GM18505 (cell line): ENCODE results near the gene FAM174B.

ENCODE experiments used
- ATAC-seq: cut with Tn5 transposase; IDR thresholded peaks from one replicate; pipeline ENCODE4 v1.9.1; 2021; ENCODE audit not compliant: unreplicated experiment
- POLR2A ChIP-seq: IDR thresholded peaks from 4 replicates; pipeline ENCODE4 v1.6.1; 2011; ENCODE audit warnings: borderline replicate concordance; ENCODE audit not compliant: insufficient read depth, insufficient read length; ENCODE audit errors: extremely low read depth

Gene FAM174B

DNA sequence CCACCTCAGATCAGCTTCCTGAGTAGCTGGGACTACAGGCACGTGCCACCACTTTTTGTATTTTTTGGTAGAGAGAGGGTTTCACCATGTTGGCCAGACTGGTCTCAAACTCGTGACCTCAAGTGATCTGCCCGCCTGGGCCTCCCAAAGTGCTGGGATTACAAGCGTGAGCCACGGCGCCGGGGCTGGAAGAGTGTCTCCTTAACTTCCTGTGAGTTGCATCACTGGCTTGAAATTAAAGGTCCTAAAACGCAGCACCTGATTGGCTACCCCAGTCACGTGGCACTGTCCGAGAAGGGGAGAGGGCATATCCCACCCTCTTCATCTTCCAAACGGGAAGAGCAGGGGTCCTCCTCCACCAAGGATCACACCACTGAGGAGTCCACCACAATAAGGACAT is 5.5 kb upstream of the FAM174B start:
- no peak for ATAC-seq
- no peak for TF ChIP-seq POLR2A

DNA sequence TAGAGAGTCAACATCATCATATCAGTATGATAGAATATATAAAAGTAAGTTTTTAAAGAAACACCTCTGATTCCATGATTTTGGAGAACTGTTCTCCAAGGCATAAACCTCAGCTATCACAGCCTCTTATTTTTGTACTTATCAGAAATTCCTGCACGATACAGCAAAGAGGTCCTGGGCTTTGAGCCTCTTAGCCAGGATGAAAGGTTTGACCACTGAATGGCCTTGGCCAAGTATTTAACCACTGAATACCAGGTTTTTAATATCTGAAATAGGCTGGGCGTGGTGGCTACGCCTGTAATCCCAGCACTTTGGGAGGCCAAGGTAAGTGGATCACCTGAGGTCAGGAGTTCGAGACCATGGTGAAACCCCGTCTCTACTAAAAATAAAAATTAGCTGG is 1.9 kb upstream of the FAM174B start:
- ATAC-seq: no peak
- no peak for TF ChIP-seq POLR2A

DNA sequence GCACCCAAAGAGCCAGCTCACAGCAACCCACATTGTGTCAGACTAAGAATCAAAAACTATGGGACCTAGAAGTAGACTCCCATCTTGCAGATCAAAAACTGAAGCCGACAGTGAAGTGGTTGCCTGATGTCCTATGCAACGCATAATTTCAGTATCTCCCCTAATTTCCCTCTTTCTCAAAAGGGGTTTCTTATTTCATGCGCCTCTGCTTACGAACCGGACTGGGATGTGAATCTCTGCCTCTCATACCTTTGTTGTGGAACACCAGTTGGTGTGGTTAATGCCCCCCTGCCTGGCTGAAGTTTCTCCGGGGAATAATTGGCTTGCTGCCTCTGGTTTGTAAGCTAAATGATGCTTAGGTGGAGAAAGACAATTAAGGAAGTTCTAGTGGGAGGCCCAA is 514 bp upstream of the FAM174B start:
- no peak for TF ChIP-seq POLR2A
- ATAC-seq: no peak

DNA sequence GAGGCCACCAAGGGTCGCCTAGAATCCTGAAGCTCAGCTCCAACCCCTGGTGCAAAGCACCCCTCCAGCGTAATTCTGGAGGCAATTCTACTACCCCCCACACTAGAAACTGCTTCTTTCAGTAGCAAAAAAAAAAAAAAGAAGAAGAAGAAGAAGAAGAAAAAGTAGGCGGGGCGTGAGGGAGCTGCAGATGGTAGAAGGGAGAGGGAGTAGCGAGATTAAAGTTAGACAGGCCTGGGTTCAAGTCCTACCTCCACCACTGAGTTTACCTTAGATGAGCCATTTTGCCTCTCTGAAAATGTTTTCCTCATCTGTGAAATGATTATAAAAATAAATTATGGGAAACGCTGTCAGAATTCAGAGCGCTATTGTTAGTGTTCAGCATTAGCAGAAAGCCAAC is 913 bp downstream of the FAM174B start:
- TF ChIP-seq POLR2A: no peak

DNA sequence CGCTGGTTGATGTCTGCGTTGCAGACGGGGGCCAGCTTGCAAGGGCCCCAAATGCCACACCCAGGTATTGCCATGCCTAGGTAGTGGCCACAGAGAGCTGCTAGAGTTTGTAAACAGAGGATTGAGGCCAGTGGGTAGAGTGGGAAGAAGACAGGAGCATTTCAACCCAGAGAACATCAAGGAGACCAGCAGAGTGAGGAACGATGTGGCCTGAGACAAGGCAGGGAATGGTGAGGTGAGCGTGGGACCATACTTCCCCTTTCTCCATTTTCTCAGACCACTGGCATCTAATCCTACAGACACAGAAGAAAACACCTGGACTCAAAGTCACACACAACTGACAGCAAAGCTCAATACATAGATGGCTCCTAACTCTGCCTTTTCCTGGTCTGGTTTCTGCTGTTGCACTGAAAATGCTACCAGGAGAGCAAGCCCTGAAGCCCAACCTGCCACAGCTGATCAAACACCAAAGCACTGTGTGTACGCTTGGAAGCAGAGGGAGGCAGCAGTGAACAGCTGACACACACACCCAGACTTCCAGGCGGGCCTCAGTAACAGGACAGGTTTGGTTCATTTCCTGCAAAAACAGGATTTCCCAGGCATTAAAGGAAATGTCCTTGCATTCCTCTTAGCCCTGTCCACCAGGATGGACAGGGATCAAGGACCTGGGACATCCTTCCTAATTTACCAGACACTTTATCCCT is 1.6 kb downstream of the FAM174B start:
- no peak for ATAC-seq
- no peak for TF ChIP-seq POLR2A

More for the DNA sequence above, 913 bp downstream of the FAM174B start:
- ATAC-seq: no peak

DNA sequence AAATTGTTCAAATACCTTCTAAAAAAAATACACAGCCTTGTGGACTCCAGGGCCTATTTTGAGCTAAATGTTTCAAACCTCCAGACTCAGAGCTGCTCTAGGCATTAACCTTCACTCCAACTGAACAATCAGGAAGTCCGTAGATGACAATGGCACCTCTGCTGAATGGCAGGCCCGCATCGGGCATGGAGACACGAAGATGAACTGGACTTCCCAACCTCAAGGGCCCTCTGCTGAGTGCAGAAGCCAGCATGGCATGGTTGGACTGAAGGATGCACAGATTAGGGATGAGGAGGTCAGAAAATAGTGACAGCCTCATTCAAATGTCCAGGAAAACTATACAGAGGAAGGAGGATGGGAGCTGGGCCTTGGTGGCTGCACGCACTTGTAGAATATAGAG is 2.2 kb downstream of the FAM174B start:
- TF ChIP-seq POLR2A: no peak
- no peak for ATAC-seq

DNA sequence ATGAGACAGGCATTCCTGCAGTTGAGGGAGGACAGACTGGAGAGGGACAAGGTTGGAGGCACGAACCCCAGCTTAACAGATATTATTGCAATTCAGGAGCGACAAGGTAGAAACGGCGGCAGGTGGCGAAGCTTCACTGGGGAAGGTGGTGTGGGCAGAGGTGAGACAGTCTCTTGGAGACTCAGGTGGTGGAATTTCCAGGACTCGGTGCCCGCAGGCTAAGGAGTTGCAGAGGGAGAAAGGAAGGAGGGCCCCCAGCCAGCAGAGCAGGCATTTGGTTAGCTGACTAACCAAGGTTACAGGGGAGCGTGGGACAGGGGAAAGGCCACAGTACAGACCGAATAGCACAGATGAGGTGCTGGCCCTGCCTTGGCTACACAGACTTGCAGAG is 3.0 kb downstream of the FAM174B start:
- no peak for TF ChIP-seq POLR2A
- no peak for ATAC-seq

DNA sequence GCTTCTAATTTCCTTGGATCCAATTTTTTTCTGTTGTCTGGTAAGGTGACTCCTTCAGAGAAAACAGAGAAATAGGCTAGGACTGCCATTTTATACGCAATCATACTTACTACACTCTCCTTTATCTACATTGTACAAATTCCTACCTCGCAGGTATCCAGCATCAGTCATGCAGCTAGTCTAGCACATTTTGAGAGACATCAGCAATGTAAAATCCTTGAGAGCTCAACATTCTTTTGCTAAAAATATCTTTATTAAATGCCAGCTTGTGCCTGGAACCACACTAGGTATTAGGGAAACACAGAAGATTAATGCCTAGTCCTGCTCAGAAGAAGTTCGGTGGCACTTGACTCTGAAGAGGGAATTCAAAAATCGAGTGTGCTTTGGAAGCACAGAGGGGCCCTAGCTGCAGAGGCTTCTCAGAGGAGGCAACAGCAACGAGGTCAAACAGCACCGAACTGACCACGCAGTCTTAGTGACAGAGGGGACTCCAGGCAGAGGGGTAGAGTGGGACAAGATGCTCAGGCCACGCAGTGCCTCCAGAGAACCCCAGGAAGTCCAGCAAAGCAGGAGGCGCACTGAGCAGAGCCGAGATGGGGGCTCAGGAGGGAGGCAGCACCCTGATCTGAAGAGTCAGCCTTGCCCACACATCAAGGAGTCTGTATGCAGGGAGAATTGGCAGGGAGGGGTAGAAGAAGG is 3.5 kb downstream of the FAM174B start:
- no peak for ATAC-seq
- TF ChIP-seq POLR2A: no peak

DNA sequence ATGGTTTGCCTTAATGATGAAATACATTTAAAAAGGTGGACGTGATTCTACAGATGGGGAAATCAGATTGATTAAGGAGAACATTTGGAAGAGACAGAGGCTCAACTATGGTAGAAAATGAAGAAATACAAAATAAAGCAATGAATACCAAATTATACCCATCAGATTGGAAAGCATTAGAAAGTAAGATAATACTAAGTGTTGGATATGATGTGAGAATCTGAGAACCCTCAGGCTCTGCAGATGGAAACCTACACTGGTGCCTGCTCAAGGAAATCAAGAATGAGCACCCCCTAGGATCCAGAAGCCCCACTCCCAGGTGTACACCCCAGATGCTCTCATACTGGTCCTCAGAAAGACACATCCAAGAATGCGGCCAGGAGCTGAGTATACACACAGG is 4.6 kb downstream of the FAM174B start:
- ATAC-seq: no peak
- TF ChIP-seq POLR2A: no peak

DNA sequence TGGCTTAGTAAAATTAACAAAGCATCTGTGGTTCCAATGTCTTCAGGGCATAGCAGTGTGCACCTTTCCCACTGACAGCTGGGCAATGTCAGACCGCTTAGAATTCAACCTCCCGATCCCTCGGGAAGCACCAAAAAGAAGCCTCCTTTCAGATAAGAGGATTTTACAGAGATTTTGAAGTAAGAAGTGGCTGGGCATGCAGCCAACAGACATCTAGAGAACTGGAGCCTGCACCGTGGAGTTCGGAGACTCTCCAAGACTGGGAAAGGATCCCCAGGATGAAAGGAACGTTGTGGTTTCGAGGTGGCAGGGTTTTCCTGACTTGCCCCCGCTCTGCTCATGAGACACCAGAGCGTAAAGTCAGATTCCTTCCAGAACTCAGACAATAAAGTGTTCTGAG is 5.3 kb downstream of the FAM174B start:
- no peak for ATAC-seq
- TF ChIP-seq POLR2A: no peak

DNA sequence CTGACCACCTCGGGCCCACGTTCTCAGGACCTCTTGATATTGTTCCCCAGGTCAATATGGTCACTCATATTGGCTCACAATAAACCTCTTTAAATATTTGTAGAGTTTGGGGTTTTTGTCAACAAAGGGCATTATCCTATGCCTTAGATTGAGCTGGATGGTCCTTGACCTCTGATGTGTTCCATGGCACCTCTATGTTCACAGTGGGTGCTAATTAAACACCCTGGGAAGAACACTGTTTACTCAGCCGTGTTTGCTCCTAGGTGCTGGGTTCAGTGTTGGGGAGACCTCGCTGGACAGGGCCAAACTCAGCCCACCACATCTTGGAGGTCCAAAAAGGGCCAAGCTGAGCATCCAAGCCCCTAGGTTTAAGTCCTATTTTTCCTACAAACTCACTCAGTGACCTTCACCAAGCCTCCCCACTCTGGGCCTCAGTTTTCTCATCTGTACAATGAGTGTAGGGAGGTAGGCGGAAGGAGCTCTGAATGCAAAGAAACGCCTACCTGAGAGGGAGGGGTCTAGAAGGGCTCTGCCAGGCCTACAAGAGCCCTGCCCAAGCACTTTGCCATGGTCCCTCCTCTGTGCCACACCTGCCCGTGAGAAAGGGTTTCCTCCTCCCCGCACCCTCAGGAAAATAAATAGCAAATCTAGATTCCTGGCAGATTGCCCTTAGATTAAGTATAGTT is 7.2 kb downstream of the FAM174B start:
- no peak for TF ChIP-seq POLR2A
- no peak for ATAC-seq

DNA sequence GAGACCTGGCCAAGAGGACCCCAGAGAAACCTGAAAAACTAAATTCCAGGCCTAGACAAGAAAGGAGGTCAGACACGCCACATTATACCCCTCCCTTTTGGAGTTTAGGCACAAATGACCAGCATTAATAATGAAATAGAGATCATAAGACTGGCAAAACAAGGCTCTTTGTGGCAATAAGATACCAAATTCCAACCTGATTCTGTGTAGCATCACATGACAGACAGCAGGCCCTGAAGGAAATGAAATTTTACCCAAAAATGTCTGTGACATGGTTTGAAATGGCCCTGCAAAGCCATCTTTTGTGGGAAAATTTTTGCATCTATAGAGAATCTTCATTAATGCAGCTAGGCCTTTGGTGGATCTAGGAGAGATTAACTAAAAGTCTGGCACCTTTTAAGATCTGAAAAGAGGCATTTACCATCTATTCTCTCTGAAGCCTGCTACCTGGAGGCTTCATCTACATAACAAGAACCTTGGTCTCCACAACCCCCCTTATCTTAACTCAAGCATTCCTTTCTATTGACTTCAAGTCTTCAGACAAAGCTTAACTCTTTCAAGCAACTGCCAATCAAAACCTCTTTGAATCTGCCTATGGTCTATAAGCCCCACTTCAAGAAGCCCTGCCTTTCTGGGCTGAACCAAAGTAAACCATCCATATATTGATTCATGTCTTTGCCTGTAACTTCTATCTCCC is 8.0 kb downstream of the FAM174B start:
- ATAC-seq: no peak
- TF ChIP-seq POLR2A: no peak

DNA sequence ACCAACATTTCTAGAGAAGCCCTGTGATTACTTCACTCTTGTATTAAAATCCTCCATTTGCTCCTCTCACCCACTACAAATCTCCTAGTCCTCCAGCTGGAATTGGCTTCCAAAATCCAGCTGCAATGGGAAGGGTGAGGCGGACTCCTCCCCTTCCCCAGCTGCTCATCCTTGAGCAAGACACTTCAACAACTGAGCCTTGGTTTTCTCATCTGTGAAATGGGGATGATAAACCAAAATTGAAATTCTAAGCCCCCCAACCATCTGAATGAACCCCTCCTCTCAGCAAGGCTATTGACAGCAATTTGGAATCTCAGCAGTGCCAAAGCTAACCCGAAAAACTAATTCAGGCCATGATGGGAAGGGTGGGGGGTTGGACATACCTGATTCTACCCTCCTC is 9.4 kb downstream of the FAM174B start:
- no peak for TF ChIP-seq POLR2A
- ATAC-seq: no peak
